ENCODE results near the gene ASH1L.
"Not testable (repeated sequence)": the region's sequence is repeated elsewhere in the genome, so short reads cannot be mapped to it uniquely, and the experiment has no call there.

ASH1L gene

DNA sequence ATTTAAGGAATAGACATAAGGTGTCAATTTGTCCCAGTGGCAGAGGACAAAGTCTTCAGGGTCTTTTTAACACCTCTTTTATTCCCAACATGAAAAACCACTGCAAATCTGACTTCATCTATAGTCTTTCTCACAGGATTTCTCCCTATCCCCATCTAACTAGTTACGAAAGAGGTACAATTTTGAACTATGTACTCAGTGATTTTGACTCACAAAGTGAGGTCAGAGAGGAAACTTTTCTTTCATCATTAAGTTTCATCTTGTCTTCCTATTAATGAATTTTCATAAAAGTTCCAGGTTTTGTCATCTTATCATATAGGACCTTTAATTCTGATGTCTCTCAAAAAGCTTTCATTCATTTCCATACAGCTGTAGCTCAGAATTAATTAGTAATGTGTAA, 63.3 kb downstream of the ASH1L start:
- no peak for TF ChIP-seq ZNF792 (tag by site-specific recombination; IDR thresholded peaks at IDR 0.05)
- no peak for TF ChIP-seq ZBTB7A (tag by site-specific recombination; IDR thresholded peaks at IDR 0.05; ENCODE audit: low read depth)
- no peak for TF ChIP-seq SP3 (tag by site-specific recombination; IDR thresholded peaks at IDR 0.05)
- TF ChIP-seq, protein P1, sequence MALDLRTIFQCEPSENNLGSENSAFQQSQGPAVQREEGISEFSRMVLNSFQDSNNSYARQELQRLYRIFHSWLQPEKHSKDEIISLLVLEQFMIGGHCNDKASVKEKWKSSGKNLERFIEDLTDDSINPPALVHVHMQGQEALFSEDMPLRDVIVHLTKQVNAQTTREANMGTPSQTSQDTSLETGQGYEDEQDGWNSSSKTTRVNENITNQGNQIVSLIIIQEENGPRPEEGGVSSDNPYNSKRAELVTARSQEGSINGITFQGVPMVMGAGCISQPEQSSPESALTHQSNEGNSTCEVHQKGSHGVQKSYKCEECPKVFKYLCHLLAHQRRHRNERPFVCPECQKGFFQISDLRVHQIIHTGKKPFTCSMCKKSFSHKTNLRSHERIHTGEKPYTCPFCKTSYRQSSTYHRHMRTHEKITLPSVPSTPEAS (tag by site-specific recombination; IDR thresholded peaks at IDR 0.05), result no peak
- no peak for TF ChIP-seq ZNF623 (tag by site-specific recombination; IDR thresholded peaks at IDR 0.05)
- TF ChIP-seq, protein P2, sequence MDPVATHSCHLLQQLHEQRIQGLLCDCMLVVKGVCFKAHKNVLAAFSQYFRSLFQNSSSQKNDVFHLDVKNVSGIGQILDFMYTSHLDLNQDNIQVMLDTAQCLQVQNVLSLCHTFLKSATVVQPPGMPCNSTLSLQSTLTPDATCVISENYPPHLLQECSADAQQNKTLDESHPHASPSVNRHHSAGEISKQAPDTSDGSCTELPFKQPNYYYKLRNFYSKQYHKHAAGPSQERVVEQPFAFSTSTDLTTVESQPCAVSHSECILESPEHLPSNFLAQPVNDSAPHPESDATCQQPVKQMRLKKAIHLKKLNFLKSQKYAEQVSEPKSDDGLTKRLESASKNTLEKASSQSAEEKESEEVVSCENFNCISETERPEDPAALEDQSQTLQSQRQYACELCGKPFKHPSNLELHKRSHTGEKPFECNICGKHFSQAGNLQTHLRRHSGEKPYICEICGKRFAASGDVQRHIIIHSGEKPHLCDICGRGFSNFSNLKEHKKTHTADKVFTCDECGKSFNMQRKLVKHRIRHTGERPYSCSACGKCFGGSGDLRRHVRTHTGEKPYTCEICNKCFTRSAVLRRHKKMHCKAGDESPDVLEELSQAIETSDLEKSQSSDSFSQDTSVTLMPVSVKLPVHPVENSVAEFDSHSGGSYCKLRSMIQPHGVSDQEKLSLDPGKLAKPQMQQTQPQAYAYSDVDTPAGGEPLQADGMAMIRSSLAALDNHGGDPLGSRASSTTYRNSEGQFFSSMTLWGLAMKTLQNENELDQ (tag by site-specific recombination; IDR thresholded peaks at IDR 0.05; ENCODE audit: low read depth), result no peak
- no peak for TF ChIP-seq KLF16 (tag by site-specific recombination; IDR thresholded peaks at IDR 0.05)
- H3K36me3 ChIP-seq (ENCODE audit: control insufficient read depth in 2 of 2, insufficient read depth in 1 of 2, low read length in 2 of 2), result no peaks in the 10 kb centered on the region; a peak in 1 of 3 replicates
- CTCF ChIA-PET, result interaction anchor here (0.6 to 1.5 kb wide), 3 partner anchors 61 to 296 kb away, joined by 3 to 5 read pairs (median 3); no protein-coding TSS in a partner anchor
- peaks cover 6% of the 10 kb centered on the region for H3K4me1 ChIP-seq (ENCODE audit: control insufficient read depth, insufficient read depth, low read length)
- POLR2A ChIA-PET, result interaction anchor here (0.6 kb wide), 1 partner anchor 73 kb away, joined by 3 read pairs; no protein-coding TSS in a partner anchor
- no peaks in the 10 kb centered on the region for H3K9me3 ChIP-seq (ENCODE audit: control insufficient read depth, insufficient read depth, low read depth, low read length)
- no peak overlapping the region for H3K4me3 ChIP-seq (ENCODE audit: low read depth, low read length)
- no peak overlapping the region for H3K27ac ChIP-seq (ENCODE audit: extremely low read depth, low read depth, low read length)

DNA sequence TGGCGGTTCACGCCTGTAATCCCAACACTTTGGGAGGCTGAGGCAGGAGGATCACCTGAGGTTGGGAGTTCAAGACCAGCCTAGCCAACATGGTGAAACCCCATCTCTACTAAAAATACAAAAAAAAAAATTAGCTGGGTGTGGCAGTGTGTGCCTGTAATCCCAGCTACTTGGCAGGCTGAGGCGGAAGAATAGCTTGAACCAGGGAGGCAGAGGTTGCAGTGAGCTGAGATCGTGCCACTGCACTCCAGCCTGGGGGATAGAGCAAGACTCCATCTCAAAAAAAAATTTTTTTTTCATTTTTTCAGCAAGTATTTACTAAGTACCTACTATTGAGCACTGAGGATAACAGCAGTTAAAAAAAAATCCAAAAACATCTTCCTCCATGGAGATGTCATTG, 69.0 kb downstream of the ASH1L start:
- H3K4me1 ChIP-seq (ENCODE audit: control insufficient read depth, insufficient read depth, low read length); H3K36me3 ChIP-seq (ENCODE audit: control insufficient read depth in 2 of 2, insufficient read depth in 1 of 2, low read length in 2 of 2); H3K27ac ChIP-seq (ENCODE audit: extremely low read depth, low read depth, low read length); H3K9me3 ChIP-seq (ENCODE audit: control insufficient read depth, insufficient read depth, low read depth, low read length); H3K4me3 ChIP-seq (ENCODE audit: low read depth, low read length); POLR2A ChIA-PET: not testable (repeated sequence)
- CTCF ChIA-PET, result interaction anchor here (1.3 to 1.4 kb wide), 2 partner anchors 11 to 243 kb away, joined by 4 to 6 read pairs; no protein-coding TSS in a partner anchor

DNA sequence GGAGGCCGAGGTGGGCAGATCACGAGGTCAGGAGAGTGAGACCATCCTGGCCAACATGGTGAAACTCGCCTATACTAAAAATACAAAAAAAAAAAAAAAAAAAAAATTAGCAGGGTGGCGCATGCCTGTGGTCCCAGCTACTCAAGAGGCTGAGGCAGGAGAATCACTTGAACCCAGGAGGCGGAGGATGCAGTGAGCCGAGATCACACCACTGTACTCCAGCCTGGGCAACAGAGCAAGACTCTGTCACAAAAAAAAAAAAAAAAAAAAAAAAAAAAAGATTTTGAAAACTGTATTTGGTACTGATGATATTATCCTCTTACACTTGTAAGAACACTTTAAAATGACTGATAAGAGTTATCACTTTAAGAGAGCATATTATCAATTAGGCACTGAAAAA, 74.2 kb downstream of the ASH1L start:
- POLR2A ChIA-PET; H3K27ac ChIP-seq (ENCODE audit: extremely low read depth, low read depth, low read length); H3K4me3 ChIP-seq (ENCODE audit: low read depth, low read length); H3K9me3 ChIP-seq (ENCODE audit: control insufficient read depth, insufficient read depth, low read depth, low read length); H3K36me3 ChIP-seq (ENCODE audit: control insufficient read depth in 2 of 2, insufficient read depth in 1 of 2, low read length in 2 of 2); H3K4me1 ChIP-seq (ENCODE audit: control insufficient read depth, insufficient read depth, low read length); CTCF ChIA-PET: not testable (repeated sequence)
- TF ChIP-seq, protein P3, sequence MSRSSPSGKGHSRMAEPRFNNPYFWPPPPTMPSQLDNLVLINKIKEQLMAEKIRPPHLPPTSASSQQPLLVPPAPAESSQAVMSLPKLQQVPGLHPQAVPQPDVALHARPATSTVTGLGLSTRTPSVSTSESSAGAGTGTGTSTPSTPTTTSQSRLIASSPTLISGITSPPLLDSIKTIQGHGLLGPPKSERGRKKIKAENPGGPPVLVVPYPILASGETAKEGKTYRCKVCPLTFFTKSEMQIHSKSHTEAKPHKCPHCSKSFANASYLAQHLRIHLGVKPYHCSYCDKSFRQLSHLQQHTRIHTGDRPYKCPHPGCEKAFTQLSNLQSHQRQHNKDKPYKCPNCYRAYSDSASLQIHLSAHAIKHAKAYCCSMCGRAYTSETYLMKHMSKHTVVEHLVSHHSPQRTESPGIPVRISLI (tag by site-specific recombination; IDR thresholded peaks at IDR 0.05), result peak; percentile 92; the same call in 1 of the 2 replicates

DNA sequence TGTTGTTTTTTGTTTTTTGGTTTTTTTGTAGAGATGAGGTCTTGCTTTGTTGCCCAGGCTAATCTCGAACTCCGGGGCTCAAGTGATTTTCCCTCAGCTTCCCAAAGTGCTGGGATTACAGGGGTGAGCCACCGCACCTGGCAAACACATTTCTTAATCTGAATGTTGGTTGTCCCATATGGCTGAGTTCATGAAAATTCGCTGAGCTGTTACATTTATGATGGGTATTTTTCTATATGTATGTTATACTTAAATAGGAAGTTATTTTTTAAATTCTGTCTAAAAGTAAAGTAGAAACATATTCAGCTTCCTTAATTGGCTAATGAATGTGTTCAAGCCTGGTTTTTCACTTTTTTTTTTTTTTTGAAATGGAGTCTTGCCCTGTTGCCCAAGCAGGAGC, 75.1 kb downstream of the ASH1L start:
- H3K36me3 ChIP-seq (ENCODE audit: control insufficient read depth in 2 of 2, insufficient read depth in 1 of 2, low read length in 2 of 2), result no peaks in the 10 kb centered on the region
- no peak overlapping the region for H3K27ac ChIP-seq (ENCODE audit: extremely low read depth, low read depth, low read length)
- no peaks in the 10 kb centered on the region for H3K9me3 ChIP-seq (ENCODE audit: control insufficient read depth, insufficient read depth, low read depth, low read length)
- POLR2A ChIA-PET, result no interaction called here
- H3K4me1 ChIP-seq (ENCODE audit: control insufficient read depth, insufficient read depth, low read length), result no peaks in the 10 kb centered on the region
- CTCF ChIA-PET, result interaction anchor here (0.6 kb wide), 1 partner anchor 164 kb away, joined by 3 read pairs; no protein-coding TSS in a partner anchor
- no peak overlapping the region for H3K4me3 ChIP-seq (ENCODE audit: low read depth, low read length)
- TF ChIP-seq ZNF530 (tag by site-specific recombination; IDR thresholded peaks at IDR 0.05; ENCODE audit: low read depth), result no peak
- TF ChIP-seq ZNF521 (tag by site-specific recombination; IDR thresholded peaks at IDR 0.05), result no peak
- TF ChIP-seq KLF9 (tag by site-specific recombination; IDR thresholded peaks at IDR 0.05; ENCODE audit: low read depth), result no peak
- no peak for TF ChIP-seq ZSCAN23 (tag by site-specific recombination; IDR thresholded peaks at IDR 0.05)
- TF ChIP-seq ZBTB20 (tag by site-specific recombination; IDR thresholded peaks at IDR 0.05), result no peak
- TF ChIP-seq, protein P4, sequence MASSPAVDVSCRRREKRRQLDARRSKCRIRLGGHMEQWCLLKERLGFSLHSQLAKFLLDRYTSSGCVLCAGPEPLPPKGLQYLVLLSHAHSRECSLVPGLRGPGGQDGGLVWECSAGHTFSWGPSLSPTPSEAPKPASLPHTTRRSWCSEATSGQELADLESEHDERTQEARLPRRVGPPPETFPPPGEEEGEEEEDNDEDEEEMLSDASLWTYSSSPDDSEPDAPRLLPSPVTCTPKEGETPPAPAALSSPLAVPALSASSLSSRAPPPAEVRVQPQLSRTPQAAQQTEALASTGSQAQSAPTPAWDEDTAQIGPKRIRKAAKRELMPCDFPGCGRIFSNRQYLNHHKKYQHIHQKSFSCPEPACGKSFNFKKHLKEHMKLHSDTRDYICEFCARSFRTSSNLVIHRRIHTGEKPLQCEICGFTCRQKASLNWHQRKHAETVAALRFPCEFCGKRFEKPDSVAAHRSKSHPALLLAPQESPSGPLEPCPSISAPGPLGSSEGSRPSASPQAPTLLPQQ (tag by site-specific recombination; IDR thresholded peaks at IDR 0.05), result no peak
- TF ChIP-seq, protein P5, sequence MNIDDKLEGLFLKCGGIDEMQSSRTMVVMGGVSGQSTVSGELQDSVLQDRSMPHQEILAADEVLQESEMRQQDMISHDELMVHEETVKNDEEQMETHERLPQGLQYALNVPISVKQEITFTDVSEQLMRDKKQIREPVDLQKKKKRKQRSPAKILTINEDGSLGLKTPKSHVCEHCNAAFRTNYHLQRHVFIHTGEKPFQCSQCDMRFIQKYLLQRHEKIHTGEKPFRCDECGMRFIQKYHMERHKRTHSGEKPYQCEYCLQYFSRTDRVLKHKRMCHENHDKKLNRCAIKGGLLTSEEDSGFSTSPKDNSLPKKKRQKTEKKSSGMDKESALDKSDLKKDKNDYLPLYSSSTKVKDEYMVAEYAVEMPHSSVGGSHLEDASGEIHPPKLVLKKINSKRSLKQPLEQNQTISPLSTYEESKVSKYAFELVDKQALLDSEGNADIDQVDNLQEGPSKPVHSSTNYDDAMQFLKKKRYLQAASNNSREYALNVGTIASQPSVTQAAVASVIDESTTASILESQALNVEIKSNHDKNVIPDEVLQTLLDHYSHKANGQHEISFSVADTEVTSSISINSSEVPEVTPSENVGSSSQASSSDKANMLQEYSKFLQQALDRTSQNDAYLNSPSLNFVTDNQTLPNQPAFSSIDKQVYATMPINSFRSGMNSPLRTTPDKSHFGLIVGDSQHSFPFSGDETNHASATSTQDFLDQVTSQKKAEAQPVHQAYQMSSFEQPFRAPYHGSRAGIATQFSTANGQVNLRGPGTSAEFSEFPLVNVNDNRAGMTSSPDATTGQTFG (tag by site-specific recombination; IDR thresholded peaks at IDR 0.05; ENCODE audit: borderline replicate concordance), result no peak
- no peak for TF ChIP-seq RBAK (tag by site-specific recombination; IDR thresholded peaks at IDR 0.05)
- TF ChIP-seq, protein P6, sequence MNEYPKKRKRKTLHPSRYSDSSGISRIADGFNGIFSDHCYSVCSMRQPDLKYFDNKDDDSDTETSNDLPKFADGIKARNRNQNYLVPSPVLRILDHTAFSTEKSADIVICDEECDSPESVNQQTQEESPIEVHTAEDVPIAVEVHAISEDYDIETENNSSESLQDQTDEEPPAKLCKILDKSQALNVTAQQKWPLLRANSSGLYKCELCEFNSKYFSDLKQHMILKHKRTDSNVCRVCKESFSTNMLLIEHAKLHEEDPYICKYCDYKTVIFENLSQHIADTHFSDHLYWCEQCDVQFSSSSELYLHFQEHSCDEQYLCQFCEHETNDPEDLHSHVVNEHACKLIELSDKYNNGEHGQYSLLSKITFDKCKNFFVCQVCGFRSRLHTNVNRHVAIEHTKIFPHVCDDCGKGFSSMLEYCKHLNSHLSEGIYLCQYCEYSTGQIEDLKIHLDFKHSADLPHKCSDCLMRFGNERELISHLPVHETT (tag by site-specific recombination; IDR thresholded peaks at IDR 0.05), result no peak
